A673 (cell line): ENCODE data around the gene TMEM18.

Experiments used
- CTCF ChIP-seq: fragments of 300-800, 200-600 bp; sonication (generic); conservative IDR thresholded peaks from 2 replicates; pipeline ENCODE4 v1.5.1; 2017; ENCODE audit warnings: low read depth, mild to moderate bottlenecking, antibody characterized with exemption, low read length, moderate library complexity, mixed read lengths
- EZH2 ChIP-seq: fragments of 200-600 bp; sonication (generic); IDR thresholded peaks from 2 replicates; pipeline ENCODE4 v1.6.1; 2017; ENCODE audit warnings: borderline replicate concordance, low read depth, mild to moderate bottlenecking, mixed read lengths, antibody characterized with exemption, low read length; ENCODE audit not compliant: poor library complexity, severe bottlenecking

GRCh38 chr2:675051-675450, 2.2 kb downstream of the TMEM18 start:
- TF ChIP-seq CTCF (no peak), EZH2 (no peak)
